H9 (cell line): Measurements from ENCODE around the gene WIZ. TPM values are rescaled to one million over a fixed set of nuclear protein-coding genes. Genes with fewer than 3 reads are reported as not detected.

Experiments
- DNase-seq: peaks from one replicate; pipeline ENCODE4 v3.0.0-alpha.2; 2017
- H2AFZ ChIP-seq: one replicate; pipeline ENCODE4 v1.6.1; 2013; ENCODE audit warnings: mild to moderate bottlenecking, low read length, control low read depth, moderate library complexity
- H2AK5ac ChIP-seq: 2 replicates; pipeline ENCODE4 v1.6.1; 2013; ENCODE audit warnings: low read length, control low read depth, mixed read lengths; ENCODE audit not compliant: insufficient read length
- H2BK120ac ChIP-seq: one replicate; pipeline ENCODE4 v1.6.1; 2013; ENCODE audit warnings: low read depth, mild to moderate bottlenecking, low read length, control low read depth, inconsistent platforms; ENCODE audit not compliant: poor library complexity, severe bottlenecking
- H2BK12ac ChIP-seq: 2 replicates; pipeline ENCODE4 v1.6.1; 2013; ENCODE audit warnings: low read length, control low read depth, mixed read lengths, low read depth; ENCODE audit not compliant: insufficient read length
- H2BK15ac ChIP-seq: 2 replicates; pipeline ENCODE4 v1.6.1; 2013; ENCODE audit warnings: low read depth, low read length, control low read depth
- H2BK20ac ChIP-seq: one replicate; pipeline ENCODE4 v1.6.1; 2013; ENCODE audit warnings: low read depth, mild to moderate bottlenecking, low read length, control low read depth, inconsistent platforms; ENCODE audit not compliant: poor library complexity, severe bottlenecking
- H2BK5ac ChIP-seq: 2 replicates; pipeline ENCODE4 v1.6.1; 2013; ENCODE audit warnings: low read length, control low read depth, mixed read lengths; ENCODE audit not compliant: insufficient read length
- H3K14ac ChIP-seq: 2 replicates; pipeline ENCODE4 v1.6.1; 2013; ENCODE audit warnings: low read length, control low read depth; ENCODE audit not compliant: insufficient read depth
- H3K18ac ChIP-seq: 2 replicates; pipeline ENCODE4 v1.6.1; 2013; ENCODE audit warnings: low read depth, mild to moderate bottlenecking, mixed read lengths, low read length, control low read depth; ENCODE audit not compliant: insufficient read length
- H3K23ac ChIP-seq: 2 replicates; pipeline ENCODE4 v1.6.1; 2013; ENCODE audit warnings: low read length, control low read depth, mixed read lengths, low read depth; ENCODE audit not compliant: insufficient read length
- H3K23me2 ChIP-seq: 2 replicates; pipeline ENCODE4 v1.6.1; 2013; ENCODE audit warnings: low read depth, mild to moderate bottlenecking, mixed read lengths, low read length, control low read depth; ENCODE audit not compliant: insufficient read length, poor library complexity, severe bottlenecking
- H3K27ac ChIP-seq: 2 replicates; pipeline ENCODE4 v1.5.1; 2013; ENCODE audit warnings: low read length, control low read depth, mixed read lengths, low read depth; ENCODE audit not compliant: insufficient read length
- H3K27me3 ChIP-seq: 2 replicates; pipeline ENCODE4 v1.6.1; 2013; ENCODE audit warnings: low read length, control low read depth, inconsistent platforms; ENCODE audit not compliant: insufficient read depth
- H3K4ac ChIP-seq: 2 replicates; pipeline ENCODE4 v1.6.1; 2013; ENCODE audit warnings: low read depth, mild to moderate bottlenecking, control low read depth, inconsistent platforms, low read length, moderate library complexity
- H3K4me1 ChIP-seq: 2 replicates; pipeline ENCODE4 v1.6.1; 2013; ENCODE audit warnings: low read length, control low read depth, inconsistent platforms; ENCODE audit not compliant: insufficient read depth
- H3K4me2 ChIP-seq: 2 replicates; pipeline ENCODE4 v1.6.1; 2013; ENCODE audit warnings: low read length, control low read depth, mixed read lengths; ENCODE audit not compliant: insufficient read length, insufficient read depth
- H3K56ac ChIP-seq: 2 replicates; pipeline ENCODE4 v1.6.1; 2013; ENCODE audit warnings: low read depth, mild to moderate bottlenecking, mixed read lengths, low read length, control low read depth; ENCODE audit not compliant: insufficient read length
- H3K79me1 ChIP-seq: 2 replicates; pipeline ENCODE4 v1.6.1; 2013; ENCODE audit warnings: low read depth, mild to moderate bottlenecking, moderate library complexity, low read length, control low read depth, inconsistent platforms; ENCODE audit not compliant: insufficient read depth, poor library complexity, severe bottlenecking
- H3K79me2 ChIP-seq: 2 replicates; pipeline ENCODE4 v1.6.1; 2013; ENCODE audit warnings: low read length, control low read depth, inconsistent platforms; ENCODE audit not compliant: insufficient read depth
- H3K9ac ChIP-seq: 2 replicates; pipeline ENCODE4 v1.6.1; 2013; ENCODE audit warnings: low read length, control low read depth, mixed read lengths; ENCODE audit not compliant: insufficient read length; ENCODE audit errors: extremely low read depth
- H3K9me3 ChIP-seq: one replicate; pipeline ENCODE4 v1.6.1; 2013; ENCODE audit warnings: low read depth, low read length, inconsistent platforms; ENCODE audit not compliant: control insufficient read depth
- H3T11ph ChIP-seq: one replicate; pipeline ENCODE4 v1.6.1; 2013; ENCODE audit warnings: mild to moderate bottlenecking, low read length, control low read depth, inconsistent platforms
- H4K20me1 ChIP-seq: one replicate; pipeline ENCODE4 v1.6.1; 2013; ENCODE audit not compliant: control insufficient read depth, insufficient read length, insufficient read depth
- H4K5ac ChIP-seq: 2 replicates; pipeline ENCODE4 v1.6.1; 2013; ENCODE audit warnings: low read depth, mild to moderate bottlenecking, mixed read lengths, low read length, control low read depth; ENCODE audit not compliant: insufficient read length
- H4K8ac ChIP-seq: replicated peaks from 2 replicates; pipeline ENCODE4 v1.6.1; 2013; ENCODE audit warnings: low read length, control low read depth, mixed read lengths, low read depth; ENCODE audit not compliant: insufficient read length
- H4K91ac ChIP-seq: 2 replicates; pipeline ENCODE4 v1.6.1; 2013; ENCODE audit warnings: low read depth, mild to moderate bottlenecking, moderate library complexity, mixed read lengths, low read length, control low read depth; ENCODE audit not compliant: insufficient read length
- H3K27ac Mint-ChIP-seq, 3 experiments: 2 replicates in 2 of 3; 3 replicates in 1 of 3; pipeline ENCODE4 v1.8.0; 2020 to 2021; ENCODE audit warnings: mixed read lengths in 3 of 3, mild to moderate bottlenecking in 1 of 3, moderate library complexity in 1 of 3
- H3K27me3 Mint-ChIP-seq: 2 replicates; pipeline ENCODE4 v1.8.0; 2021; ENCODE audit warnings: low read depth, mild to moderate bottlenecking, moderate library complexity, mixed read lengths
- H3K36me3 Mint-ChIP-seq, 3 experiments: 2 replicates in 2 of 3; 3 replicates in 1 of 3; pipeline ENCODE4 v1.8.0; 2020 to 2021; ENCODE audit warnings: low read depth in 3 of 3, mixed read lengths in 3 of 3; ENCODE audit not compliant: insufficient read depth in 1 of 3
- H3K4me1 Mint-ChIP-seq, 2 experiments: 2 replicates each; pipeline ENCODE4 v1.8.0; 2020; ENCODE audit warnings: mixed read lengths in 2 of 2
- H3K4me3 Mint-ChIP-seq, 2 experiments: 2 replicates in 1 of 2; 3 replicates in 1 of 2; pipeline ENCODE4 v1.8.0; 2020 to 2021; ENCODE audit warnings: mild to moderate bottlenecking in 2 of 2, mixed read lengths in 2 of 2, moderate library complexity in 1 of 2
- H3K9me3 Mint-ChIP-seq, 2 experiments: 2 replicates in 1 of 2; 3 replicates in 1 of 2; pipeline ENCODE4 v1.8.0; 2020; ENCODE audit warnings: mild to moderate bottlenecking in 2 of 2, mixed read lengths in 2 of 2, moderate library complexity in 1 of 2
- WGBS: extraction: QIAGEN DNeasy Blood & Tissue Kit; methylation state at CpG from one replicate; pipeline ENCODE4 v1.1.7; 2013; ENCODE audit warnings: missing lambda C conversion rate, low lambda C conversion rate, mixed read lengths; ENCODE audit not compliant: insufficient read length; ENCODE audit errors: extremely low coverage; 5-methylcytosine and 5-hydroxymethylcytosine counted together
- total RNA-seq: library from RNA; stranded (reverse); gene quantifications from 2 replicates; pipeline ENCODE4 v1.2.1, GENCODE V29; 2021
- TF ChIP-seq, protein P1 (sequence below): fragments of 200-600 bp; sonication (generic); conservative IDR thresholded peaks from 3 replicates; pipeline ENCODE4 v1.8.0; 2021; ENCODE audit warnings: antibody characterized with exemption, mild to moderate bottlenecking

WIZ gene
- total RNA-seq, 1 experiment from 2014 or later: 33.3 TPM

- no peak overlapping the region for H2BK120ac ChIP-seq
- H3K4me3 Mint-ChIP-seq: no peak overlapping the region
- no peak overlapping the region for H3K14ac ChIP-seq
- H3K56ac ChIP-seq: no peak overlapping the region
- no peaks in the 10 kb centered on the region; a peak in 1 of 7 replicates for H3K36me3 Mint-ChIP-seq
- no peak overlapping the region for H2BK12ac ChIP-seq
- H3K79me1 ChIP-seq: no peaks in the 10 kb centered on the region
- H3K9me3 Mint-ChIP-seq: peaks cover 2 to 22% of the 10 kb centered on the region in 2 experiments; a peak in 3 of 5 replicates
- no peak overlapping the region for H3K4ac ChIP-seq
- H2BK15ac ChIP-seq: no peak overlapping the region
- H4K20me1 ChIP-seq: no peaks in the 10 kb centered on the region
- H2AFZ ChIP-seq: no peak overlapping the region
- H3K9ac ChIP-seq: no peak overlapping the region
- H3K79me2 ChIP-seq: no peaks in the 10 kb centered on the region
- DNase-seq: no peak
- no peak overlapping the region for H3K4me2 ChIP-seq
- H3K23ac ChIP-seq: no peak overlapping the region
- H3K27ac ChIP-seq: no peak overlapping the region
- 0 out of 4 replicates have a peak, but pooled peaks cover 0 to 2% of the 10 kb centered on the region in 2 experiments for H3K4me1 Mint-ChIP-seq
- H2AK5ac ChIP-seq: no peak overlapping the region
- no peak overlapping the region for H4K5ac ChIP-seq
- peaks cover 11% of the 10 kb centered on the region; the same call in 1 of the 2 replicates for H3K27me3 ChIP-seq
- no peak overlapping the region for H3K18ac ChIP-seq
- H2BK20ac ChIP-seq: no peak overlapping the region
- WGBS: no CpG with 5 or more reads among the region's 6 CpGs
- H3K4me1 ChIP-seq: no peaks in the 10 kb centered on the region; the same call in 1 of the 2 replicates
- no peak overlapping the region for H2BK5ac ChIP-seq
- TF ChIP-seq, protein P1, sequence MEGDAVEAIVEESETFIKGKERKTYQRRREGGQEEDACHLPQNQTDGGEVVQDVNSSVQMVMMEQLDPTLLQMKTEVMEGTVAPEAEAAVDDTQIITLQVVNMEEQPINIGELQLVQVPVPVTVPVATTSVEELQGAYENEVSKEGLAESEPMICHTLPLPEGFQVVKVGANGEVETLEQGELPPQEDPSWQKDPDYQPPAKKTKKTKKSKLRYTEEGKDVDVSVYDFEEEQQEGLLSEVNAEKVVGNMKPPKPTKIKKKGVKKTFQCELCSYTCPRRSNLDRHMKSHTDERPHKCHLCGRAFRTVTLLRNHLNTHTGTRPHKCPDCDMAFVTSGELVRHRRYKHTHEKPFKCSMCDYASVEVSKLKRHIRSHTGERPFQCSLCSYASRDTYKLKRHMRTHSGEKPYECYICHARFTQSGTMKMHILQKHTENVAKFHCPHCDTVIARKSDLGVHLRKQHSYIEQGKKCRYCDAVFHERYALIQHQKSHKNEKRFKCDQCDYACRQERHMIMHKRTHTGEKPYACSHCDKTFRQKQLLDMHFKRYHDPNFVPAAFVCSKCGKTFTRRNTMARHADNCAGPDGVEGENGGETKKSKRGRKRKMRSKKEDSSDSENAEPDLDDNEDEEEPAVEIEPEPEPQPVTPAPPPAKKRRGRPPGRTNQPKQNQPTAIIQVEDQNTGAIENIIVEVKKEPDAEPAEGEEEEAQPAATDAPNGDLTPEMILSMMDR: no peak
- H3K23me2 ChIP-seq: no peaks in the 10 kb centered on the region
- H3K9me3 ChIP-seq: no peaks in the 10 kb centered on the region
- no peak overlapping the region for H4K8ac ChIP-seq
- no peak overlapping the region for H3K27ac Mint-ChIP-seq
- no peak overlapping the region for H3T11ph ChIP-seq
- peaks cover 54% of the 10 kb centered on the region for H3K27me3 Mint-ChIP-seq
- no peak overlapping the region for H4K91ac ChIP-seq
These were observed 18.0 kb upstream of the WIZ start for GRCh38 chr19:15467734-15468214.
